ENCODE data around the gene SPINK5. TPM values are rescaled to one million over a fixed set of nuclear protein-coding genes. Genes with fewer than 3 reads are reported as not detected.

The SPINK5 gene
- total RNA-seq, 1 experiment from 2014 or later = 5.9 TPM

- TF ChIP-seq ARID4B (CRISPR knock-in tag; IDR thresholded peaks at IDR 0.05; ENCODE audit: borderline replicate concordance) (no peak), OVOL2 (CRISPR knock-in tag; IDR thresholded peaks at IDR 0.05; ENCODE audit: borderline replicate concordance) (no peak), ESRRA (CRISPR knock-in tag; IDR thresholded peaks at IDR 0.05; ENCODE audit: borderline replicate concordance) (no peak), CDX4 (CRISPR knock-in tag; IDR thresholded peaks at IDR 0.05; ENCODE audit: borderline replicate concordance) (no peak), TP53 (CRISPR knock-in tag; IDR thresholded peaks at IDR 0.05) (no peak), HMGA2 (CRISPR knock-in tag; IDR thresholded peaks at IDR 0.05) (no peak), GRHL2 (CRISPR knock-in tag; IDR thresholded peaks at IDR 0.05; ENCODE audit: insufficient replicate concordance, severe bottlenecking) (no peak)
- TF ChIP-seq, protein P1, sequence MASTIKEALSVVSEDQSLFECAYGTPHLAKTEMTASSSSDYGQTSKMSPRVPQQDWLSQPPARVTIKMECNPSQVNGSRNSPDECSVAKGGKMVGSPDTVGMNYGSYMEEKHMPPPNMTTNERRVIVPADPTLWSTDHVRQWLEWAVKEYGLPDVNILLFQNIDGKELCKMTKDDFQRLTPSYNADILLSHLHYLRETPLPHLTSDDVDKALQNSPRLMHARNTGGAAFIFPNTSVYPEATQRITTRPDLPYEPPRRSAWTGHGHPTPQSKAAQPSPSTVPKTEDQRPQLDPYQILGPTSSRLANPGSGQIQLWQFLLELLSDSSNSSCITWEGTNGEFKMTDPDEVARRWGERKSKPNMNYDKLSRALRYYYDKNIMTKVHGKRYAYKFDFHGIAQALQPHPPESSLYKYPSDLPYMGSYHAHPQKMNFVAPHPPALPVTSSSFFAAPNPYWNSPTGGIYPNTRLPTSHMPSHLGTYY (CRISPR knock-in tag; IDR thresholded peaks at IDR 0.05) = no peak
Measured at GRCh38 chr5:148140846-148141245, 77.1 kb downstream of the SPINK5 start (continued).

GRCh38 chr5:148141645-148142044 is 77.9 kb downstream of the SPINK5 start:
- Mint-ChIP-seq H3K4me3 (no peak overlapping the region), H3K4me1 (peaks cover 10% of the 10 kb centered on the region), H3K27ac (no peak overlapping the region), H3K27me3 (ENCODE audit: low read depth) (no peaks in the 10 kb centered on the region), H3K9me3 (no peaks in the 10 kb centered on the region), H3K36me3 (peaks cover 4% of the 10 kb centered on the region; the same call in 1 of the 2 replicates)
- ATAC-seq (no peak), DNase-seq (ENCODE audit: low spot score) (no peak)
- CTCF ChIA-PET = no interaction called here
- TF ChIP-seq TCF7 (CRISPR knock-in tag; IDR thresholded peaks at IDR 0.05; ENCODE audit: low read depth) = no peak
- no peak for TF ChIP-seq ZBTB21 (CRISPR knock-in tag; IDR thresholded peaks at IDR 0.05; ENCODE audit: borderline replicate concordance)
- TF ChIP-seq NR2C2 (CRISPR knock-in tag; IDR thresholded peaks at IDR 0.05) = no peak
- TF ChIP-seq, protein P2, sequence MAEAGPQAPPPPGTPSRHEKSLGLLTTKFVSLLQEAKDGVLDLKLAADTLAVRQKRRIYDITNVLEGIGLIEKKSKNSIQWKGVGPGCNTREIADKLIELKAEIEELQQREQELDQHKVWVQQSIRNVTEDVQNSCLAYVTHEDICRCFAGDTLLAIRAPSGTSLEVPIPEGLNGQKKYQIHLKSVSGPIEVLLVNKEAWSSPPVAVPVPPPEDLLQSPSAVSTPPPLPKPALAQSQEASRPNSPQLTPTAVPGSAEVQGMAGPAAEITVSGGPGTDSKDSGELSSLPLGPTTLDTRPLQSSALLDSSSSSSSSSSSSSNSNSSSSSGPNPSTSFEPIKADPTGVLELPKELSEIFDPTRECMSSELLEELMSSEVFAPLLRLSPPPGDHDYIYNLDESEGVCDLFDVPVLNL (CRISPR knock-in tag; IDR thresholded peaks at IDR 0.05; ENCODE audit: borderline replicate concordance, low read depth) = no peak
- TF ChIP-seq NR1H2 (CRISPR knock-in tag; IDR thresholded peaks at IDR 0.05) = no peak
- no peak for TF ChIP-seq ATF6 (CRISPR knock-in tag; IDR thresholded peaks at IDR 0.05)
- no peak for TF ChIP-seq JAZF1 (CRISPR knock-in tag; IDR thresholded peaks at IDR 0.05)
- POLR2A ChIA-PET = no interaction called here

Measured in WTC11 (cell line).